Mesothelial cell of epicardium (in vitro differentiated cells): ENCODE measurements around the gene FRG2. TPM values are rescaled to one million over a fixed set of nuclear protein-coding genes. Genes with fewer than 3 reads are reported as not detected.
"Not testable (repeated sequence)": the region's sequence is repeated elsewhere in the genome, so short reads cannot be mapped to it uniquely, and the experiment has no call there.

Experiments used
- DNase-seq, 2 experiments: peaks; one replicate each; pipeline ENCODE4 v3.0.0; 2021; ENCODE audit warnings: low spot score in 2 of 2; ENCODE audit not compliant: unreplicated experiment in 2 of 2
- H3K27ac Mint-ChIP-seq: 2 replicates; pipeline ENCODE4 v1.8.0; 2021; ENCODE audit warnings: mixed read lengths
- H3K27me3 Mint-ChIP-seq: 2 replicates; pipeline ENCODE4 v1.8.0; 2021; ENCODE audit warnings: low read depth, mixed read lengths
- H3K36me3 Mint-ChIP-seq: 2 replicates; pipeline ENCODE4 v1.8.0; 2021; ENCODE audit warnings: mixed read lengths
- H3K4me1 Mint-ChIP-seq: 2 replicates; pipeline ENCODE4 v1.8.0; 2021; ENCODE audit warnings: mixed read lengths
- H3K4me3 Mint-ChIP-seq: 2 replicates; pipeline ENCODE4 v1.8.0; 2021; ENCODE audit warnings: mild to moderate bottlenecking, moderate library complexity, mixed read lengths
- H3K9me3 Mint-ChIP-seq: 2 replicates; pipeline ENCODE4 v1.8.0; 2021; ENCODE audit warnings: mixed read lengths
- total RNA-seq: library from RNA; stranded (reverse); gene quantifications from 3 replicates; pipeline ENCODE4 v1.2.1, GENCODE V29; 2021
- TF ChIP-seq, protein P1 (sequence below): fragments of 200-600 bp; sonication (generic); IDR thresholded peaks from one replicate; pipeline ENCODE4 v1.5.0; 2021; ENCODE audit warnings: antibody characterized with exemption; ENCODE audit not compliant: unreplicated experiment

The FRG2 gene
- total RNA-seq, 1 donor from 2014 or later: not detected

DNA sequence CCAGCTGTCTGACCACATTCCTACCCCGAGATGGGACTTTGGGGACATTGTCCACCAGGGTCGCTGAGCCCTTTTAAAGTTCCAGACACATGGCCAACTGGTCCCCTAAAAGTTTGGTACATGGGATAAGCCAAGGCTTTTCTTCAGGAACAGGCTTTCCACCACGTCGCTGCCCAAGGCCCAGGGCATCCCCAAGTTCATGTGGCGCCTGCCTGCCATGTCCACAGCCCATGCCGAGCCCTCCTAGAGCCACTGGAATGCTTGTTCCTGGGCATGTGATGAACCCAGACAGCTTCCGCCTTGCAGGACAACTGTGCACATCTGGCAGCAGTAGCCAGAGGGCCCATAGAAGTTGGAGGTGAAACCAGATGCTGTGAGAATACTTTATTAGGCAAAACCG is 45.1 kb downstream of the FRG2 start:
- no peaks in the 10 kb centered on the region for H3K4me1 Mint-ChIP-seq

DNA sequence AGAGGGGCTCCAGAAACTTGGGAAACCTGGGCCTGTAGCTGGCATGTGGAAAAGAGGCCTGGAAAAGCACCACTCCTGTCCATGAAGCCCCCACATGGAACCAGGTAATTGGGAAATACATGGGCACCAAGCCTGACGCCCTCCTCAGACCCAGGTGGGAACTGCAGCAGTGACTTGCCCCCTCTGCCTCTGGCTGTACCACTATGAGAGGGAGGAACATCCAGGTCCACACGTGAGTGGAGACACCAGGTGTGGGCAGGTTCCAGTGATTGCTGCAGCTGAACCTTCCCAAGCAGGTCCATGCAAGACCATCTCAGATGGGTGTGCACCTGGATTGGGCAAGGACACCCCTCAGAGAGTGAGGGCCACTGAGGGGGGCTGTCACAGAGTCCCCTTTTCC is 46.8 kb downstream of the FRG2 start:
- peaks cover 42% of the 10 kb centered on the region for H3K9me3 Mint-ChIP-seq
- H3K27me3 Mint-ChIP-seq: not testable (repeated sequence)

More for the DNA sequence above, 45.1 kb downstream of the FRG2 start:
- Mint-ChIP-seq H3K27me3 (no peaks in the 10 kb centered on the region), H3K36me3 (peaks cover 3% of the 10 kb centered on the region), H3K27ac (no peak overlapping the region), H3K9me3 (peaks cover 48% of the 10 kb centered on the region), H3K4me3 (no peak overlapping the region)
- TF ChIP-seq, protein P1, sequence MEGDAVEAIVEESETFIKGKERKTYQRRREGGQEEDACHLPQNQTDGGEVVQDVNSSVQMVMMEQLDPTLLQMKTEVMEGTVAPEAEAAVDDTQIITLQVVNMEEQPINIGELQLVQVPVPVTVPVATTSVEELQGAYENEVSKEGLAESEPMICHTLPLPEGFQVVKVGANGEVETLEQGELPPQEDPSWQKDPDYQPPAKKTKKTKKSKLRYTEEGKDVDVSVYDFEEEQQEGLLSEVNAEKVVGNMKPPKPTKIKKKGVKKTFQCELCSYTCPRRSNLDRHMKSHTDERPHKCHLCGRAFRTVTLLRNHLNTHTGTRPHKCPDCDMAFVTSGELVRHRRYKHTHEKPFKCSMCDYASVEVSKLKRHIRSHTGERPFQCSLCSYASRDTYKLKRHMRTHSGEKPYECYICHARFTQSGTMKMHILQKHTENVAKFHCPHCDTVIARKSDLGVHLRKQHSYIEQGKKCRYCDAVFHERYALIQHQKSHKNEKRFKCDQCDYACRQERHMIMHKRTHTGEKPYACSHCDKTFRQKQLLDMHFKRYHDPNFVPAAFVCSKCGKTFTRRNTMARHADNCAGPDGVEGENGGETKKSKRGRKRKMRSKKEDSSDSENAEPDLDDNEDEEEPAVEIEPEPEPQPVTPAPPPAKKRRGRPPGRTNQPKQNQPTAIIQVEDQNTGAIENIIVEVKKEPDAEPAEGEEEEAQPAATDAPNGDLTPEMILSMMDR: no peak
- no peak for DNase-seq

GRCh38 chr4:189979196-189980047 is 47.6 kb downstream of the FRG2 start:
- Mint-ChIP-seq H3K9me3 (peaks cover 38% of the 10 kb centered on the region), H3K27me3 (no peaks in the 10 kb centered on the region)

More for the DNA sequence above, 46.8 kb downstream of the FRG2 start:
- DNase-seq, H3K4me1 Mint-ChIP-seq, H3K4me3 Mint-ChIP-seq, H3K36me3 Mint-ChIP-seq, H3K27ac Mint-ChIP-seq: not testable (repeated sequence)

More at GRCh38 chr4:189979196-189980047, 47.6 kb downstream of the FRG2 start:
- no peak overlapping the region for H3K27ac Mint-ChIP-seq
- H3K4me1 Mint-ChIP-seq: no peaks in the 10 kb centered on the region
- DNase-seq: no peak
- no peaks in the 10 kb centered on the region for H3K36me3 Mint-ChIP-seq
- H3K4me3 Mint-ChIP-seq: no peak overlapping the region
- TF ChIP-seq, protein P1: no peak

Other genes with a start within 250 kb of the FRG2 start
- 30.5 to 37.2 TPM (median 37.0 TPM) in 3 replicates for gene FRG1, start 86.4 kb downstream of the FRG2 start, total RNA-seq
- not detected in 3 replicates for gene DBET, start 37.2 kb upstream of the FRG2 start, total RNA-seq
- gene DUX4, start 146.5 kb upstream of the FRG2 start, total RNA-seq: not detected in 3 replicates